HG03097 (cell line): Measurements from ENCODE around the gene OPN1MW3.
"Not testable (repeated sequence)": the region's sequence is repeated elsewhere in the genome, so short reads cannot be mapped to it uniquely, and the experiment has no call there.

Experiments
- ATAC-seq: cut with Tn5 transposase; IDR thresholded peaks from one replicate; pipeline ENCODE4 v1.9.1; 2021; ENCODE audit not compliant: unreplicated experiment, low FRiP score

OPN1MW3 gene

DNA sequence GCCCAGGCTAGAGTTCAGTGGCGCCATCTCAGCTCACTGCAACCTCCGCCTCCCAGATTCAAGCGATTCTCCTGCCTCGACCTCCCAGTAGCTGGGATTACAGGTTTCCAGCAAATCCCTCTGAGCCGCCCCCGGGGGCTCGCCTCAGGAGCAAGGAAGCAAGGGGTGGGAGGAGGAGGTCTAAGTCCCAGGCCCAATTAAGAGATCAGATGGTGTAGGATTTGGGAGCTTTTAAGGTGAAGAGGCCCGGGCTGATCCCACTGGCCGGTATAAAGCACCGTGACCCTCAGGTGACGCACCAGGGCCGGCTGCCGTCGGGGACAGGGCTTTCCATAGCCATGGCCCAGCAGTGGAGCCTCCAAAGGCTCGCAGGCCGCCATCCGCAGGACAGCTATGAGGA, at the start of gene OPN1MW3:
TSS of gene OPN1MW3 (plus strand) at position 301 of the 400 bp plus-strand sequence. CDS start at position 339, 38 bp downstream.
- ATAC-seq, result not testable (repeated sequence)

DNA sequence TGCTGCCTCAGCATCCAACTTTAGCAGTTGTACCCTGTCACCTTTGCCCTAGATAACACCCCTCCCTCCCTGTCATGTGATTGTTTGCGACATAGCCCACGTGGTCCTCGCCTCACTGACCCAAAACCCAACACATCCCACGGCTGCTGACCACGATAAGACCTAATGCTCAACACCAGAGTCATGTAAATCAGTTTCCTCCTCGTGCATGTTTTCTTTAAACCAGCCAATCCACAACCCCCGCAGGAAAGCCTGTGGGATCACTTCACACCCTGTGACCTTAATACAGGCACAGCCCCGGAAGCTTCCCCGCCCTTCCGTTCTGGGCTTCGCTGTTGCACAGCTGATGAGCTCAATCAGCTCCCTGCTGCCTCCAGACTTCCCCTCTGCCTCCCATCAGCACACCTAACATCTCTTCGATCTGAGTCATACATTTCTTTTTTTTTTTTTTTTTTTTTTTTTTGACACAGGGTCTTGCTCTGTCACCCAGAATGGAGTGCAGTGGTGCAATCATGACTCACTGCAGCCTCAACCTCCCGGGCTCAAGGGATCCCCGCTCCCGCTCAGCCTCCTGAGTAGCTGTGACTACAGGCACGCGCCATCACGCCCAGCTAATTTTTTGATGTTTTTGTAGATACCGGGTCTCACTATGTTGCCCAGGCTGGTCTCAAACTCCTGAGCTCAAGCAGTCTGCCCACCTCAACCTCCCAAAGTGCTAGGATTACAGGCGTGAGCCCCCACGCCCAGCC, 47.5 kb upstream of the OPN1MW3 start:
- not testable (repeated sequence) for ATAC-seq

DNA sequence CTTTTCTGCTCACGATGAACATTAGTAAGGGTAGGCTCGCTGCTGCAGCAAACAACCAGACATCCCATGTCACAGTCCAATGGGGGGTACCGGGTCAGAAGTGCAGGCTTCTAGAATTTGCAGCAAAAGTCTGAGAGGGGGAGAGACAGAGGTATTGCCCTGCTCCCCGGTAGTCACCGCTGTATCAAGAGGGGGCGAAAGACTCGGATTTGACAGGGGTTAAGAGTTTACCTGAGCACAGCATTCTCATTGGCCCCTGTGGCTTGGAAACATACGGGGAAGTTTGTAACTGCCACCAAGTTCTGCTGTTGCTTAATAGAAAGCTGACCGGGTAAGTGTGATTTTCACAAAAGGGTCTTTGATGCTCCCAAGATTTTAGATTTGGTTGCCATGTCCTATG, 46.3 kb upstream of the OPN1MW3 start:
- not testable (repeated sequence) for ATAC-seq

DNA sequence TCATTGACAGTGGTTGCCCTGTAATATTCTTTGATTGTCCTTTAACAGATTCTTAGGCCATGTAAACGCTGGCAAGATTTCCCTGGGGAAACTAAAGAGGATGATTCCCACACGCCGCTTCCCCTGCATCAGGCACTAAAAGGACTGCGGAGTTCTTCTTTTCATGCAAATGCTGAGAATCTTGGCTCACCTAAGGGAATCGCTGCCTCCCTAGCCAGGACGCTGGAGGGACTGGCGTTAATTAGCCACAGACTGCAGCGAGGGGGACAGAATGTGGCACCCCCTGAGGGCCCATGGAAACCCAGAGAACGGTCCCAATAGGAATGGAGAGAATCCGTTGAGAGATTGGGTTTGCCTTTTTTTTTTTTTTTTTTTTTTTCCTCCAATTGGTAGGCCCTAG, 45.9 kb upstream of the OPN1MW3 start:
- ATAC-seq, result not testable (repeated sequence)

DNA sequence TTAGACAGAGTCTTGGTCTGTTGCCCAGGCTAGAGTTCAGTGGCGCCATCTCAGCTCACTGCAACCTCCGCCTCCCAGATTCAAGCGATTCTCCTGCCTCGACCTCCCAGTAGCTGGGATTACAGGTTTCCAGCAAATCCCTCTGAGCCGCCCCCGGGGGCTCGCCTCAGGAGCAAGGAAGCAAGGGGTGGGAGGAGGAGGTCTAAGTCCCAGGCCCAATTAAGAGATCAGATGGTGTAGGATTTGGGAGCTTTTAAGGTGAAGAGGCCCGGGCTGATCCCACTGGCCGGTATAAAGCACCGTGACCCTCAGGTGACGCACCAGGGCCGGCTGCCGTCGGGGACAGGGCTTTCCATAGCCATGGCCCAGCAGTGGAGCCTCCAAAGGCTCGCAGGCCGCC, 37.9 kb upstream of the OPN1MW3 start, which contains the start of gene OPN1MW2:
TSS of gene OPN1MW2 (plus strand) at position 301 of the 400 bp plus-strand sequence. CDS start at position 361, 60 bp downstream.
- not testable (repeated sequence) for ATAC-seq

DNA sequence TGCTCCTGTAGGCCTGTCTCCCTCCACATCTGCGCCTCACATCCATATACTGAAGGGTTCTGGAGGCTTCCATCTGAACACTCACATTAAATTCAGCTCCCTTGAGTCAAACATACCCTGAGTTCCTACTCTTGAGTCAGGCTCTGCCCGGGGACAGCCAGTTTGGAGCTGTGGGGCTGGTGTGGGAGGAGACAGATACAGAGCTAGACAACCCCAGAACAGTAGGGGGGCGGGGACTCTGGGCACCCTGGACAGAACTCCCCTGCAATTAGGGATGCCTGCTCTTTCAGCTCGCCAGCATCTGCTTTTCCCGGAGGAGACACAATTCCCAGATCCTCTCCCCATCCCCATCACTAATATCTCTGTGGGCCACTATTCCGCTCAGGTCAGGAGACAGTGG, 32.1 kb upstream of the OPN1MW3 start:
- ATAC-seq, result not testable (repeated sequence)

DNA sequence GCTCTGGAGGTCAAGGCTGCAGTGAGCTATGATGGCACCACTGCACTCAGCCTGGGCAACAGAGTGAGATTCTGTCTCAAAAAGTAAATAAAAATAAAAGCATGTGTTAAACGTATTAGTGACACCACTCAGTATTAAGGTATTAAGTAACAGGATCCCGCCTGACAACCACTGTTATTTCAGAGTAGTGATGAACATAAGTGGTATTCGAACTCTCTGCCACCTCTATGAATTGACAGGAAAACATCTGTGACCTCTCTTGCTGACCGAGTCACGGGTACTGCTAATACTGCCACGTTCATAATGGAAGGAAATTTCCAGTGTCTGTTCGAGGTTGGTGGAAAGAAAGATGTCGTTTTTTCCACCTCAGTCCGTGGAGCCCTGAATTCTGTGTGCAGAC, 30.7 kb upstream of the OPN1MW3 start:
- ATAC-seq, result not testable (repeated sequence)

DNA sequence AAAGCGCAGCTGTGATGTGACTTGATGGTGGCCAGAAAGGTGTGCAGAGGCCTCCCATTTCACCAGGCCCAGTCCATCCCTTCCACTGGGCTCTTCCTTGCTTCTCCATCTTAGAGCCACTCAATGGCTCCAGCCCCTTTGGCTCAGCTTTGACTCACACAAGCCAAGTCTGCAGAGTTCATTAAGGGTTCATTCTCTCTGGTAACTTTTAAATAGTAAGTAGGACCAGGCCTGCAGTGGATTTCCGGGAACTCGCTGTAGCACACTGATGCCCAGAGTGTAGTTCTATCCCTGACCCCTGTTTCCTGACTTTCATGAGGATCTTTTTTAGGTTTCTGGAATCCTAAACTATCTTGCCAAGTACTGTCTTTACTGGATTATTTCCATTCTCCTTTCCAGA, 25.9 kb upstream of the OPN1MW3 start:
- ATAC-seq, result not testable (repeated sequence)

DNA sequence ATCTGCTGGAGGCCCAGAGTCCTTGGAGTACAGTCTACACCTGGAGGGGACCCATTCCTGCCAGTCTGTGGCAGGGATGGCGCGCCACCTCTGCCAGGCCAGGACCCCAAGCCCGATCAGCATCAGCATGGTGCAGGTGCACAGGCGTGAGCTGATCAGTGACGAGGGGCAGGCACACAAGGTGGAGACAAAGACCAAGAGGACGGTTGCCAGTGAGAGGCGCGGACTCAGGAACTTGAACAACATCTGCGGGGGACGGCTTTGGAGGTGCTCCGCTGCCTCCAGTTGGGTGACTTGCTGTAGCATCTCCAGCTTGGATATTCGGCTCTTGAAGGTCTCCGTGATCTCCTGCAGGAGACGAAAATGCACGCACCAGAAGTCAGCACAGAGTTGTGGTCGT, 23.8 kb upstream of the OPN1MW3 start:
- not testable (repeated sequence) for ATAC-seq

DNA sequence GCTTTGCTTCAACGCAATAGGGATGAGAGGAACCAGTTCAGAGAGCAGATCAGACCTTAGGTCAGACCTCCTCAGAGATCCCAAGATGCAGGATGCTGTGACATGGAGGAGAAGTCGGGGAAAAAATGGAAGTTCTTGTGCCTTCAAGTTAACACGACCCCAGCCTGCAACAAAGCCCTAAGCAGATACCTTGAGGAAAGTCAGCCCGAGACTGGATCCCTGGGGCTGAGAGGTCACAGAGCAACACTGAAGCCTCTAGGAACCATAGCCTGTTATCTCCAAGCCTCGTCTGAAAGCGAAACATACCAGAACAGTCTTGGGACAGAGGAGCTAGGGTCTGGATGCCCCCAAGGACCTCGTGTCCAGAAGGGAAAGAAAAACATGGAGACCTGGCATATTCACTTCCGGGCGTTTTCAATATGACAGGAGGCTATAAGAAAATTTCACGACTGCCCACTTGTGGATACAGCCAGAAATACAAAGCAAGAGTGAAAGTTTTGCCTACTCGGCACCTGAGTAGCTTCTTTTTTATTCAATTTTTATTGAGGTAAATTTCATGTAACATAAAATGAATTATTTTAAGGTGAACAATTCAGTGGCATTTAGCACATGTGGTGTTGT, 18.3 kb upstream of the OPN1MW3 start:
- not testable (repeated sequence) for ATAC-seq

DNA sequence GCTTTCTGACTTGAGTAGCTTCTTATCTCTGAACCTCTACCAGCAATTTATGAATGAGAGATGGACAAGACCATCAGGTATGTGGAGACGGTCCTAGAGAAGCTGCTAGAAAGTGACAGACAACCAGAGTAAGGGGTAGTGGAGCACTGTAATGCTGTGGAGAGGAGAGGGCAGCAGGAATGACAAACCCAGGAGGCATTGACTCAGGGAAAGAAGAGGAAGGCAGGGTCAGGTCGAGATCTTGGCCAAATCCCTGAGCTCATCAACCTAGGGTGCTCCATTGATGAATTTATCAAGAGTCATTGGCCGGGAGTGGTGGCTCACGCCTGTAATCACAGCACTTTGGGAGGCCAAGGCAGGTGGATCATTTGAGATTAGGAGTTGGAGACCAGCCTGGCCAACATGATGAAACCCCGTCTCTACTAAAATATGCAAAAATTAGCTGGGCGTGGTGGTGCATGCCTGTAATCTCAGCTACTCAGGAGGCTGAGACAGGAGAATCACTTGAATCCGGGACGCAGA, 17.3 kb upstream of the OPN1MW3 start:
- ATAC-seq, result not testable (repeated sequence)

DNA sequence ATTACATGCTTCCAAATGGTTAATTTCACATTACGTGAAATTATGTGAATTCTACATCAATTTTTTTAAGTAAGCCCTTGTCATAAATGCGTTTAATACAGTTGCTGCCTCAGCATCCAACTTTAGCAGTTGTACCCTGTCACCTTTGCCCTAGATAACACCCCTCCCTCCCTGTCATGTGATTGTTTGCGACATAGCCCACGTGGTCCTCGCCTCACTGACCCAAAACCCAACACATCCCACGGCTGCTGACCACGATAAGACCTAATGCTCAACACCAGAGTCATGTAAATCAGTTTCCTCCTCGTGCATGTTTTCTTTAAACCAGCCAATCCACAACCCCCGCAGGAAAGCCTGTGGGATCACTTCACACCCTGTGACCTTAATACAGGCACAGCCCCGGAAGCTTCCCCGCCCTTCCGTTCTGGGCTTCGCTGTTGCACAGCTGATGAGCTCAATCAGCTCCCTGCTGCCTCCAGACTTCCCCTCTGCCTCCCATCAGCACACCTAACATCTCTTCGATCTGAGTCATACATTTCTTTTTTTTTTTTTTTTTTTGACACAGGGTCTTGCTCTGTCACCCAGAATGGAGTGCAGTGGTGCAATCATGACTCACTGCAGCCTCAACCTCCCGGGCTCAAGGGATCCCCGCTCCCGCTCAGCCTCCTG, 9.9 kb upstream of the OPN1MW3 start:
- ATAC-seq, result not testable (repeated sequence)

DNA sequence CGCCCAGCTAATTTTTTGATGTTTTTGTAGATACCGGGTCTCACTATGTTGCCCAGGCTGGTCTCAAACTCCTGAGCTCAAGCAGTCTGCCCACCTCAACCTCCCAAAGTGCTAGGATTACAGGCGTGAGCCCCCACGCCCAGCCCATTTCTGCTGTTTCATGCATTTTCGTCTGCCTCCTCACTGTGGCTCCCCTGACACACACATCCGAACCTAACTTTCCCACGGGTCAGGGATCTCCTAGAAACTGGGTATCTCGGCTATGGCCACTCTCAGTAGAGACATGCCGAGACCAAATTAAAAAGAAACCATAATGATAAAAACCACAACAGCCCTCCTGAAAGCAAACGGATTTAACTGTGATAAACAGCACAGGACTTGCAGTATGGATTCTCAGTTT, 9.3 kb upstream of the OPN1MW3 start:
- ATAC-seq, result not testable (repeated sequence)

DNA sequence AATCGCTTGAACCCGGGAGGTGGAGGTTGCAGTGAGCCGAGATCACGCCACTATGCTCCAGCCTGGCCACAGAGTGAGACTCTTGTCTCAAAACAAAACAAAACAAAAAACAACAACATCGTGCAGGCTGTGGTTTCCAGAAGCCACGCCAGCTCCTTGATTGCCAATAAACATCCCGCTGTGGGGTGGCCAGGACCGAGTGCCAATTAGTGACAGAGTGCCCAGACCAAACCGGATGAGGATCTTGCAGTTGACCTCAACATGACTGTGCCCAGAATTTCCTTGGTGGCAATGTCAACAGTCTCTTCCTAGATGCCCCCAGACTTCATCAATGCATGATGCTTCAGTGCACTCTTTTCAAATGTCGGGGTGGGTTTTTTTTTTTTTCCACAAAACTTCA, 1.3 kb downstream of the OPN1MW3 start:
- not testable (repeated sequence) for ATAC-seq

DNA sequence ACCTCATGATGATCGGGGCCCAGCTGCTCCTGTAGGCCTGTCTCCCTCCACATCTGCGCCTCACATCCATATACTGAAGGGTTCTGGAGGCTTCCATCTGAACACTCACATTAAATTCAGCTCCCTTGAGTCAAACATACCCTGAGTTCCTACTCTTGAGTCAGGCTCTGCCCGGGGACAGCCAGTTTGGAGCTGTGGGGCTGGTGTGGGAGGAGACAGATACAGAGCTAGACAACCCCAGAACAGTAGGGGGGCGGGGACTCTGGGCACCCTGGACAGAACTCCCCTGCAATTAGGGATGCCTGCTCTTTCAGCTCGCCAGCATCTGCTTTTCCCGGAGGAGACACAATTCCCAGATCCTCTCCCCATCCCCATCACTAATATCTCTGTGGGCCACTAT, 5.7 kb downstream of the OPN1MW3 start:
- ATAC-seq, result not testable (repeated sequence)

DNA sequence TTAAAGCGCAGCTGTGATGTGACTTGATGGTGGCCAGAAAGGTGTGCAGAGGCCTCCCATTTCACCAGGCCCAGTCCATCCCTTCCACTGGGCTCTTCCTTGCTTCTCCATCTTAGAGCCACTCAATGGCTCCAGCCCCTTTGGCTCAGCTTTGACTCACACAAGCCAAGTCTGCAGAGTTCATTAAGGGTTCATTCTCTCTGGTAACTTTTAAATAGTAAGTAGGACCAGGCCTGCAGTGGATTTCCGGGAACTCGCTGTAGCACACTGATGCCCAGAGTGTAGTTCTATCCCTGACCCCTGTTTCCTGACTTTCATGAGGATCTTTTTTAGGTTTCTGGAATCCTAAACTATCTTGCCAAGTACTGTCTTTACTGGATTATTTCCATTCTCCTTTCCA, 11.9 kb downstream of the OPN1MW3 start:
- not testable (repeated sequence) for ATAC-seq

DNA sequence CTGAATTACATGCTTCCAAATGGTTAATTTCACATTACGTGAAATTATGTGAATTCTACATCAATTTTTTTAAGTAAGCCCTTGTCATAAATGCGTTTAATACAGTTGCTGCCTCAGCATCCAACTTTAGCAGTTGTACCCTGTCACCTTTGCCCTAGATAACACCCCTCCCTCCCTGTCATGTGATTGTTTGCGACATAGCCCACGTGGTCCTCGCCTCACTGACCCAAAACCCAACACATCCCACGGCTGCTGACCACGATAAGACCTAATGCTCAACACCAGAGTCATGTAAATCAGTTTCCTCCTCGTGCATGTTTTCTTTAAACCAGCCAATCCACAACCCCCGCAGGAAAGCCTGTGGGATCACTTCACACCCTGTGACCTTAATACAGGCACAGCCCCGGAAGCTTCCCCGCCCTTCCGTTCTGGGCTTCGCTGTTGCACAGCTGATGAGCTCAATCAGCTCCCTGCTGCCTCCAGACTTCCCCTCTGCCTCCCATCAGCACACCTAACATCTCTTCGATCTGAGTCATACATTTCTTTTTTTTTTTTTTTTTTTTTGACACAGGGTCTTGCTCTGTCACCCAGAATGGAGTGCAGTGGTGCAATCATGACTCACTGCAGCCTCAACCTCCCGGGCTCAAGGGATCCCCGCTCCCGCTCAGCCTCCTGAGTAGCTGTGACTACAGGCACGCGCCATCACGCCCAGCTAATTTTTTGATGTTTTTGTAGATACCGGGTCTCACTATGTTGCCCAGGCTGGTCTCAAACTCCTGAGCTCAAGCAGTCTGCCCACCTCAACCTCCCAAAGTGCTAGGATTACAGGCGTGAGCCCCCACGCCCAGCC, 27.3 kb downstream of the OPN1MW3 start:
- ATAC-seq, result not testable (repeated sequence)

DNA sequence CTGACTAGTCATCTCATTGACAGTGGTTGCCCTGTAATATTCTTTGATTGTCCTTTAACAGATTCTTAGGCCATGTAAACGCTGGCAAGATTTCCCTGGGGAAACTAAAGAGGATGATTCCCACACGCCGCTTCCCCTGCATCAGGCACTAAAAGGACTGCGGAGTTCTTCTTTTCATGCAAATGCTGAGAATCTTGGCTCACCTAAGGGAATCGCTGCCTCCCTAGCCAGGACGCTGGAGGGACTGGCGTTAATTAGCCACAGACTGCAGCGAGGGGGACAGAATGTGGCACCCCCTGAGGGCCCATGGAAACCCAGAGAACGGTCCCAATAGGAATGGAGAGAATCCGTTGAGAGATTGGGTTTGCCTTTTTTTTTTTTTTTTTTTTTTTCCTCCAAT, 29.0 kb downstream of the OPN1MW3 start:
- not testable (repeated sequence) for ATAC-seq

DNA sequence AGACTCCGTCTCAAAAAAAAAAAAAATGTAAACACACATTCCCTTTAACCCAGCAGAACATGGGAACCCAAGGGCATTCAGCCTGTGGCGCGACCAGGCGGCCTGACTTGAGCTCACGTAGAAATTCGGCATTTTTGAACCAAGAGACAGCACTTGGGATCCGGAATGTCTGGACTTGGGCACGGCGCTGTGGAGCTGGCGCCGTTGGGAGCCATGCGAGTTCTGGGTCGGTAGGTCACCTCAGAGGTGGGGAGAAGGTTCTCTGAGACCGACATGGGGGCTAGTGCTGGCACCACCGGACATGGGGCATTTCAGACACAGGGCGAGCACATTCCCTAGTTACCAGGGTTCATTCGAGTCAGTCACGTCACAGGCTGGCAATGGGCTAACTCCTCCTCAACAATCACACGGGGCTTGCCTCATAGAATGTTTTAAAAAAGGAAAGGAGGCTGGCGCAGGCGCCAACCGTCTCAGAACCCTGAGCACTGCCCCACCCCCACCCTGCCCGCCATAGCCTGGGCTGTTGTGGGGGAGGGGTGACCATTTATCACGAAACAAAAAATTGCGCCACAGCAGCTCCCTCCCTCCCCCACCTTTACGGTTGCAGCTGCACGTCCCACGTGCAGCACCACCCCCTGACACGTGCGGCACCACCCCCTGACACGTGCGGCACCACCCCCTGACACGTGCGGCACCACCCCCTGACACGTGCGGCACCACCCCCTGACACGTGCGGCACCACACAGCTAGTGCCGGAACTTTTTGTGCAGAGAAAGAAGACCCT, 37.6 kb downstream of the OPN1MW3 start, which contains the start of gene TEX28:
TSS of gene TEX28 (minus strand) at position 334 of the 784 bp plus-strand sequence. CDS start 3,007 bp downstream, outside the sequence.
- no peak for ATAC-seq
